Left lobe of liver (tissue), 2 donors: Measurements from ENCODE around the gene HOXB3. TPM values are rescaled to one million over a fixed set of nuclear protein-coding genes. Genes with fewer than 3 reads are reported as not detected.
"Not testable (repeated sequence)": the region's sequence is repeated elsewhere in the genome, so short reads cannot be mapped to it uniquely, and the experiment has no call there.

Experiments used
- ATAC-seq: fragments of 200-7000 bp; cut with Tn5 transposase; one replicate; pipeline ENCODE4 v1.9.1; 2020; ENCODE audit warnings: mild to moderate bottlenecking, moderate library complexity
- DNase-seq: peaks from one replicate; pipeline ENCODE4 v3.0.0-alpha.2; 2020; ENCODE audit warnings: low spot score
- total RNA-seq: library from RNA; stranded (reverse); gene quantifications from one replicate; pipeline ENCODE4 v1.2.1, GENCODE V29; 2021
- donor health status: DM: no; HTN: no; CAD: no; lungs with moderate emphysema.
- donor health status: DM: no; HTN: yes; CAD: no.

The HOXB3 gene
- total RNA-seq, 1 donor from 2014 or later = 1.9 TPM

- ATAC-seq (no peak), DNase-seq (no peak)
These were observed 42.1 kb downstream of the HOXB3 start for GRCh38 chr17:48547808-48548522.

GRCh38 chr17:48546924-48547807 is 42.9 kb downstream of the HOXB3 start:
- DNase-seq (no peak), ATAC-seq (no peak)

DNA sequence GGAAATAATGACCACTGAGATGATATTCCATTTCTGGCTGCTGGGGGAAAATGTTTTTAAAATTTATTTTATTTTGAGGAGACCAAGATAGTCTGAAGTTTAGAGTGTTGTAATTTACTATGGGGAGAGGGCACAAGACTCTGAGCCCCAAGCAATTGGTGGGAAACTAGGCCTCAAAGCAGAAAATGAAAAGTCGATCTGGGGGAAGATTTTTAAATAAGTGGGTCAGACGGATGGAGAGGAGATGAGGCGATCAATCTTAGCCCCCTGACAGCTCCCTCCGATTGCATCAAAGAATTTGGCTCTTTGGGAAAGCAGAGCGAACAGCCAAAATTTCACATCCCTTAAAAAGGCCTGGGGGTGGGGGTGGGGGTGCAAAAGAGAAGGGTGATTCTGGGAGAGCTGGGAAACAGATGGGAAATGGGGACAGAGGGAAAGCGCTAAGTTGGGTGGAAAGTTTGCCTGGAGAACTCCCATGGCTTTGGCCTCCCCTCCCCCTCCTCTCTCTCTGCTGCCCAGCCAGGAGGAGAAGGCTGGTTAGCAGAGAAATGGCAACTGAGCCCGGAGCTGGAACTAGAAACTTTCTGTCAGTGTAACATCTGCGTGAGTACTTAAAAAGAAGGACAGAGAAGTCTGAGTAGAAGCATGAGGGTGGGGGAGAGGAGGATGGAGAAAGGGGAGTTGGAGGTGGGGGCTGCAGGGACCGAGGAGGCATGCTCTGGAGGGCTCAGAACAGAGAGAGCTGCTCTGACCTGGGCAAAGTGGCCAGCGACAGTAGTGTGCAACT is 43.7 kb downstream of the HOXB3 start:
- DNase-seq (no peak), ATAC-seq (no peak)

DNA sequence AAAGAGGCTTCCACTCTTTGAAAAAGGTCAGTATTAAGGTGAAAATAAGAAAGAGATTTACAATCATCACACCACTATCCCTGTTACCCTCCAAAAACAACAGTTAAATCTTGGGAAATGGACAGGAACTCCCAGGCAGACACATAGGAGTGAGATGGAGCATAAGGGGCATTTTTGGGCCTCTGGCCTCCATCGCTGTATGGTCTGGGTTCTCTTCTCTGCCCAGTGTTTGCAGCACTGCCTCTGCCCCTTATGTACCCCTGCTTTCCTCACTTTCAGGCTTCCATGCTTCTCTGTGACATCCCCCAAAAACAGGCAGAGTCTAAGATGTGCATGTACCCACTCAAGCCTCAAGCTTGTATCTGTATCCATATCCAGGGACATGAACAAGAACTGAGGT is 44.5 kb downstream of the HOXB3 start:
- no peak for DNase-seq

GRCh38 chr17:48545022-48545375 is 45.0 kb downstream of the HOXB3 start, which contains the start of gene HOXB2:
HOXB2 (minus strand) TSS chr17:48545109; CDS start chr17:48544911, 198 bp downstream.
- no peak for ATAC-seq

More for the DNA sequence above, 44.5 kb downstream of the HOXB3 start:
- ATAC-seq = no peak

GRCh38 chr17:48544349-48545021 is 45.6 kb downstream of the HOXB3 start:
- DNase-seq = peak; percentile 68
- ATAC-seq = peak; percentile 63

More at GRCh38 chr17:48545022-48545375, 45.0 kb downstream of the HOXB3 start, which contains the start of gene HOXB2:
- DNase-seq = no peak

DNA sequence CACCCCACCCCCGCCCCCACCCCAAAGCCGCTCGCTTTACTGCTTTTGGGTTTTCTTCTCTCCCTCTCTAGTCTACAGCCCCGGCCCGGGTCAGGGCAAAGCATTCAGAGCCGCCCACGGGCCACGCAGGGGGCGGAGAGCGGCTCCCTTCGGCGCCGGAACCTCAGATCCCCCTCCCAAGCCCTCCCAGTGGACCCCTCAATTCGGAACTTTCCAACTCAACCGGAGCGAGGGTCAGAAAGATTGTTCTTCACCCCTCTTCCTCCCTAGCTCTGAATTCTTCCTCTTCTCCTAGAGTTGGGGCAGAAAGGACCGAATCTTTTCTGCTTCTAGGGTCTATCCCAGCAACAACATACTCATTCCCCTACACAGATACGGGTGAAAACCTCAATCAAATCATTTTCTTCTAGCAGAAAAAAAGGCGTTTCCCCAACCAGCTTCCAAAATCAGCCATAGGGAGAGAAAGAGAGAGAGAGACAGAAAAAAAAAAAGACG is 46.1 kb downstream of the HOXB3 start:
- DNase-seq = no peak
- ATAC-seq = no peak

DNA sequence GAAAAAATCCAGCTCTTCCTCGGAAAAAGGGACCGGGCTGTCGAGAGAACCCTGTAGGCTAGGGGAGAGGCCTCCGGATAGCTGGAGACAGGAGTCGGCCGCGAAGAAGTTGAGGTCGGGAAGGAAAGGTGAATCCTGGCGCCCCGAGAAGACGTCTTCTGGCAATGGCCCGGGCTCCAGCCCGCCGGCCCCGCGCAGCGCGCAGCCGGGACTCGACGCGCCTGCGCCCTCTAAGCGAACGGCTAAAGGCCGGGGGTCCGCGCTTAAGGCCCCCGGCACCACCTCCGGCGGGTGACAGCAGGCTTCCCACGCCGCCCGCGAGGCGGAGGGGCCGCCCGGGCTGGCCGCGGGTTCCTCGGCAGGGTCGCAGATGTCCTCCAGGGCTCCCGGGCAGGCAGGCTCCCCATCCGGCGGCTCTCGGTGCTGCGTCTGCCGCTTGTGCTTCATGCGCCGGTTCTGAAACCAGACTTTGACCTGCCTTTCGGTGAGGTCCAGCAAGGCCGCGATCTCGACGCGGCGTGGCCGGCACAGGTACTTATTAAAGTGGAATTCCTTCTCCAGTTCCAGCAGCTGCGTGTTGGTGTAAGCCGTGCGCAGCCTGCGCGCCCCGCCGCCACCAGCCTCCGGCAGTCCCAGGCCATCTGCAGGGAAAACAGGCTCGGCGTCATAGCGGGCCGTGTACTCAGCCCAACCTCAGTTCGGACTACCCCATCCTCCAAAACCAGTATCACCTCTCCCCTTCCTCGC is 46.8 kb downstream of the HOXB3 start:
- ATAC-seq = peak; percentile 67
- no peak for DNase-seq

DNA sequence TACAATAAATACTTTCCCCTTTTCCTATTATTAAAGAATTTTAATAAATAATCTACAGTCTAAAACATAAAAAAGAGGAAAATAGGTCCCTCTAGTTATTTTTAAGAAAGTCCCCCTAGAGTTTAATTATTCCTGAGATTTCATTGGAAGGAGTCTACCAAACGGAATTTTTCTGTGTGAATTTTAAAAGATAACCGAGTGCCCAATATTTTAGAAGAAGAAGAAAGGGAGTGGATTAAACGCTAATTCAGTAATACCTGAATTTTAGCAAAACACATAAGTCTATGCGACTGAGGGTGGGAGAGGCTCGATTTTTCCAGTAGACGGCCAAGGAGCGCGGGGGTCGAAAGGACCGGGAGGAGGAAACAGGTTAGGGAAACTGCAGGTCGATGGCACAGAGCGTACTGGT is 47.3 kb downstream of the HOXB3 start:
- DNase-seq = no peak
- no peak for ATAC-seq

GRCh38 chr17:48542114-48542656 is 47.9 kb downstream of the HOXB3 start:
- ATAC-seq = no peak

GRCh38 chr17:48541577-48542113 is 48.4 kb downstream of the HOXB3 start:
- DNase-seq (no peak), ATAC-seq (peak; percentile 30)

More at GRCh38 chr17:48542114-48542656, 47.9 kb downstream of the HOXB3 start:
- DNase-seq = no peak

GRCh38 chr17:48541036-48541576 is 48.9 kb downstream of the HOXB3 start:
- DNase-seq (no peak), ATAC-seq (no peak)

GRCh38 chr17:48540213-48540612 is 49.8 kb downstream of the HOXB3 start:
- ATAC-seq = no peak
- no peak for DNase-seq

DNA sequence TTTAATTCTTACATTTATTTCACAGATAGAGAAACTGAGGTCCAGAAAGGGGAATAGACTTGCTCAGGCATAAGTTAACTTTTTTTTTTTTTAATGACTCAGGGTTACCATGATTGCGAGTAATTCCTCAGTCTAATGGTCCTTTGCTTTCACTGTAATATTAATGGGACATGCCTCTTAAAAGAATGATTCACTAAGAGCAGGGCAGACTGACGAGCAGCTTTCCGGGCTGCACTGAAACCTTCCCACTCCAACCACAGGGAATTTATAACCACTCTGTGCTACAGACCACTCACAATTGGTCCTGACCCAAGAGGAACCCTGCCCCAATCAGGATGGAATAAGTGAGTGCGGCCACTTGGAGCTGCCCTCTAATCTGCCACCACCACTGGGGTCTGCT is 50.9 kb downstream of the HOXB3 start:
- DNase-seq = no peak
- ATAC-seq = no peak

DNA sequence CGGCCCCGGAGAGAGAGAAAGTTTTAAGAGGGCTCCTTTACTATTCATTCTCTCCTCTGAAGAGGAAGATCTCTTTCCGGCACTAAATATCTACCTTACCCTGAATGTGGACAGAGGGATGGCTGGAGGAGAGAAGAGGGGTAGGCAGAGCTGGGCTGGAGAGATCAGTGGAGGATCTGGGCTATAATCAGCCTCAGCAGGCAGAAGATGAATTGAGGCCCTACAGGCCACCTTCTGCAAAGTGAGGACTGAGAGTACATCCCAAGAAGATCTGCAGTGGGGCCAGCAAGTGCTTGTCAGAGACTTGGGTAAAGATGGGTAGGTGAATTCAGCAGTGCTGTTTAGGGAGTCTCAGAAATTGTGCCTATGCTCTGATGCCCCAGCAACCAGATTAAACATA is 52.7 kb downstream of the HOXB3 start:
- DNase-seq (no peak), ATAC-seq (no peak)

- not testable (repeated sequence) for DNase-seq, ATAC-seq
These were observed 54.1 kb downstream of the HOXB3 start for GRCh38 chr17:48535793-48536559.

DNA sequence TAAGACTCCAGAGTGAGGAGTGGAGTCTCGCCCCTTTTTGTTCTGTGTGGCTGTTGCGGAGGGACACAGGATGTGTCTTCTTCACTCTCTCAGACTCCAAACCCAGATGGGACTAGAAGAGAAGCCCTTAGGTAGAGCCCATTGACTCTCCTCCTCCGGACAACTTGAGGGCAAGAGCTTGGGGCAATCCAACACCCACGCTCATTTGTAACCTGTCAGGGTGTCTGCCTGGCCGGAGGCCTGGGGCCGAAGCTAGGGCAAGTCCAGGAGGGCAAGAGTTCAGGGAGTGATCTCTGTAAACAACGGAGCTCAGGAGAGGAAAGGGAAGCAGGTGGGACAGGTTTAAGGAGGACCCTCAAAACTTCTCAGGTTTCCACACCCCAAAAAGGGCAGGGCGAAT is 57.8 kb downstream of the HOXB3 start:
- DNase-seq (no peak), ATAC-seq (peak; percentile 27)

GRCh38 chr17:48530887-48531272 is 59.2 kb downstream of the HOXB3 start, which contains the start of gene HOXB1:
HOXB1 (minus strand) TSS chr17:48531011; CDS start chr17:48530904, 107 bp downstream.
- no peak for DNase-seq
- ATAC-seq = no peak
